SK-N-SH (cell line): ENCODE results near the gene PLEKHF1.

Experiments
- CTCF ChIP-seq: fragments of 200-600 bp; sonication (generic); IDR thresholded peaks from 2 replicates; pipeline ENCODE4 v1.6.1; 2017; ENCODE audit warnings: antibody characterized with exemption, mild to moderate bottlenecking, moderate library complexity
- JUND ChIP-seq: IDR thresholded peaks from 2 replicates; pipeline ENCODE4 v1.4.0; 2012
- SIN3A ChIP-seq: IDR thresholded peaks from 2 replicates; pipeline ENCODE4 v1.6.1; 2012; ENCODE audit warnings: low read depth, mild to moderate bottlenecking, low read length, moderate library complexity, borderline replicate concordance
- ZBTB33 ChIP-seq: IDR thresholded peaks from 2 replicates; pipeline ENCODE4 v1.4.0; 2012; ENCODE audit warnings: low read depth, borderline replicate concordance

GRCh38 chr19:29685326-29685725, 20.1 kb downstream of the PLEKHF1 start:
- TF ChIP-seq SIN3A (no peak), CTCF (no peak), JUND (no peak), ZBTB33 (no peak)
